HTR-8/SVneo (cell line): ENCODE results near the gene ZNF74.
"Not testable (repeated sequence)": the region's sequence is repeated elsewhere in the genome, so short reads cannot be mapped to it uniquely, and the experiment has no call there.

Source experiments
- DNase-seq: peaks from one replicate; pipeline ENCODE4 v3.0.0; 2011; ENCODE audit warnings: low spot score, mixed read lengths; ENCODE audit not compliant: insufficient read length
- FAIRE-seq: peaks from 2 replicates; lab custom pipeline; 2011; peaks lifted over from hg19 to GRCh38; lab: Jason Lieb, UNC

Gene ZNF74

GRCh38 chr22:20393705-20394476, at the start of gene ZNF74:
ZNF74 (plus strand) TSS chr22:20394151; CDS start chr22:20394629, 478 bp downstream.
- peak; percentile 80 for FAIRE-seq
- peak; percentile 80 for DNase-seq

- DNase-seq, FAIRE-seq: not testable (repeated sequence)
Measured at GRCh38 chr22:20346553-20346952, 47.4 kb upstream of the ZNF74 start.

GRCh38 chr22:20352536-20352935, 41.4 kb upstream of the ZNF74 start:
- FAIRE-seq, DNase-seq: not testable (repeated sequence)

GRCh38 chr22:20354238-20354975, 39.5 kb upstream of the ZNF74 start:
- FAIRE-seq, result no peak
- no peak for DNase-seq

- not testable (repeated sequence) for FAIRE-seq, DNase-seq
Measured at GRCh38 chr22:20355939-20356636, 37.9 kb upstream of the ZNF74 start.

GRCh38 chr22:20356906-20357305, 37.0 kb upstream of the ZNF74 start:
- not testable (repeated sequence) for DNase-seq, FAIRE-seq

- not testable (repeated sequence) for FAIRE-seq
Measured at GRCh38 chr22:20357967-20358366, 36.0 kb upstream of the ZNF74 start.

GRCh38 chr22:20358503-20359239, 35.3 kb upstream of the ZNF74 start:
- not testable (repeated sequence) for DNase-seq
- FAIRE-seq, result peak; percentile 40

More at GRCh38 chr22:20357967-20358366, 36.0 kb upstream of the ZNF74 start:
- DNase-seq, result not testable (repeated sequence)

- DNase-seq, FAIRE-seq: not testable (repeated sequence)
Measured at GRCh38 chr22:20360261-20360660, 33.7 kb upstream of the ZNF74 start.

GRCh38 chr22:20360866-20361751, 32.8 kb upstream of the ZNF74 start:
- FAIRE-seq, DNase-seq: not testable (repeated sequence)

GRCh38 chr22:20361752-20362229, 32.2 kb upstream of the ZNF74 start:
- not testable (repeated sequence) for DNase-seq, FAIRE-seq

GRCh38 chr22:20362403-20362802, 31.5 kb upstream of the ZNF74 start:
- DNase-seq, FAIRE-seq: not testable (repeated sequence)

GRCh38 chr22:20364335-20365260, 29.4 kb upstream of the ZNF74 start:
- DNase-seq, FAIRE-seq: not testable (repeated sequence)

- DNase-seq, FAIRE-seq: not testable (repeated sequence)
Measured at GRCh38 chr22:20366841-20367240, 27.1 kb upstream of the ZNF74 start.

- not testable (repeated sequence) for FAIRE-seq
Measured at GRCh38 chr22:20368875-20369274, 25.1 kb upstream of the ZNF74 start.

GRCh38 chr22:20371687-20372086, 22.3 kb upstream of the ZNF74 start:
- FAIRE-seq, DNase-seq: not testable (repeated sequence)

More at GRCh38 chr22:20368875-20369274, 25.1 kb upstream of the ZNF74 start:
- DNase-seq, result not testable (repeated sequence)

- FAIRE-seq, DNase-seq: not testable (repeated sequence)
Measured at GRCh38 chr22:20372406-20372854, 21.5 kb upstream of the ZNF74 start.
